ENCODE results near the gene PCNA. TPM values are rescaled to one million over a fixed set of nuclear protein-coding genes. Genes with fewer than 3 reads are reported as not detected.
"Not testable (repeated sequence)": the region's sequence is repeated elsewhere in the genome, so short reads cannot be mapped to it uniquely, and the experiment has no call there.

The PCNA gene
- total and polyA plus RNA-seq, 5 experiments from 2014 or later, result 39.4 to 57.1 (median 44.3) TPM

DNA sequence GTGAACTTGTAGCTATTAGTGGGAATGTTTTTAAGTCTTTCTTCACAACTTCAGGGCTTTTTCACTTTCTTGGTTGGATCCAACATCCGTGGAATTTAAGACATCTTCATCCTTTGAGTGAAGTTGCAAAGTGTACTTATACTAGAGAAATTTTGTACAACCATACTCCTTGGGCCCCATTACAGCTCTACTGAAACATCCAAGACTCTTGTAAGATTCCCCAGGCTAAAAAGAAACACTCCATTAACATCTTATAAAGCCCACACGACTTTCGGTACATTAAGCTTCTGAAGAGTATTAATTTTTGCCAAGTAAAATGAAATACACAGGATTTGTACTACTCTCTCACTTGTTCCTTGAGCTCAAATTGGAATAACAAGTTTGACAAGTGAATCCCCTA lies 5.4 kb downstream of the PCNA start:
- DNase-seq (no peak), ATAC-seq (no peak)
- Mint-ChIP-seq H3K9me3 (no peaks in the 10 kb centered on the region), H3K27ac (peak overlapping the region in 9 of 10 donors; percentile 33 to 97 (median 66)), H3K4me3 (peak overlapping the region in 6 of 10 donors; percentile 22 to 47 (median 32)), H3K36me3 (peaks cover 0 to 57% (median 18%) of the 10 kb centered on the region in 3 donors), H3K4me1 (peaks cover 4 to 41% (median 27%) of the 10 kb centered on the region in 4 donors), H3K27me3 (no peaks in the 10 kb centered on the region)
- POLR2A ChIA-PET, result no interaction called here

DNA sequence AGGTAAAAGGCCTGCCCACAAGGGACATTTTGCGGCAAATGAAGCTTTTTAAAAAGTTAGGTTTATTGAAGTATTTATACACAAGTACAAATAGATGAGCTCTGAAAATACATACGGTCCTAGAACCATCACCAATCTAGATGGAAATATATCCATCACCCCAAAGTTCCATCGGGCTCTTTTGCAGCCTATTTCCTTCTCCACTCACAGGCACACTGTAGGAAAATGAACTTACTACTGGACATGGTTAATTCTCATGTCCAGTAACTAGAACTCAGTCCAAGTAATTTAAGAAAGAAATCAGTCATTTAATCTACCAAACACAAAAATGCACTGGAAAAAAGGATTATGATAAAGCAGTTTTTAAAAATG lies 6.2 kb downstream of the PCNA start:
- Mint-ChIP-seq H3K27me3 (no peaks in the 10 kb centered on the region), H3K36me3 (peaks cover 2 to 65% (median 18%) of the 10 kb centered on the region in 3 donors), H3K4me1 (peaks cover 4 to 36% (median 24%) of the 10 kb centered on the region in 4 donors), H3K9me3 (no peaks in the 10 kb centered on the region), H3K27ac (peak overlapping the region; percentile 93 to 98 (median 97)), H3K4me3 (peak overlapping the region; percentile 88 to 97 (median 96))
- POLR2A ChIA-PET, result no interaction called here
- DNase-seq (no peak), ATAC-seq (no peak)

DNA sequence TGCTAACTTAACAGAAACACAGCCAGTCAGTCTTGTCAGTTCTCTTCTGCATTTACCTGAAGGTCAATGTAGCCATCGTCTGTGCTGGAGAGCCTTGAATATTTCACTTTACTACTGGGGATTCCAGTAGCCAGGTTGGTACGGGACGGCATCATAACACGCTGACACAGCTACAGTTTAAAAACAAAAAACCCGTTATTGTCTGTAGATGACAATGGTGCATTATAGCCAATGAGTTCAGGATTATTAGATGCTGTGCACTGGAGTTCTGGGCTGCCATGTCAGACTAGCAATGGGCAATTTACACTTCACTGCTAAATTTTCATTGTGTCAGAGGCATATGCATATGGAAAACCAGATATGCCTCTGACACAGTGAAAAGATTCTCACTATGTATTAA lies 10.5 kb downstream of the PCNA start:
- POLR2A ChIA-PET, result no interaction called here
- peaks cover 4 to 71% (median 9%) of the 10 kb centered on the region in 3 donors for H3K36me3 Mint-ChIP-seq
- DNase-seq, result no peak

DNA sequence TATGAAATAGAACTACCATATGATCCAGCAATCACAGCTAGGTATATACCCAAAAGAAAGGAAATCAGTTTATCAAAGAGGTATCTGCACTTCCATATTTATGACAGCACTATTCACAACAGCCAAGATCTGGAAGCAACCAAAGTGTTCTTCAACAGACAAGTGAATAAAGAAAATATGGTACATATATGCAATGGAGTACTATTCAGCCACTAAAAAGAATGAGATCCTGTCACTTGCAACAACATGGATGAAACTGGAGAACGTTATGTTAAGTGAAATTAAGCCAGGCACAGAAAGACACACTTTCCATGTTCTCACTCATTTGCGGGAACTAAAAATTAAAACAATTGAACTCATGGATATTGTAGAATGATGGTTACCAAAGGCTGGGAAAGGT lies 15.3 kb downstream of the PCNA start:
- DNase-seq (no peak), ATAC-seq (no peak)
- H3K9me3 Mint-ChIP-seq, result no peaks in the 10 kb centered on the region
- H3K4me1 Mint-ChIP-seq, result peaks cover 7 to 22% (median 12%) of the 10 kb centered on the region in 4 donors
- H3K36me3 Mint-ChIP-seq, result peaks cover 4 to 92% (median 13%) of the 10 kb centered on the region in 3 donors
- POLR2A ChIA-PET, result interaction anchor here (0.7 kb wide), 1 partner anchor 187 kb away, joined by 3 read pairs; no protein-coding TSS in a partner anchor
- no peaks in the 10 kb centered on the region for H3K27me3 Mint-ChIP-seq
- peak overlapping the region in 2 of 10 donors; percentile 2 to 52 for H3K27ac Mint-ChIP-seq
- H3K4me3 Mint-ChIP-seq, result no peak overlapping the region

More for the DNA sequence above, 10.5 kb downstream of the PCNA start:
- Mint-ChIP-seq H3K27me3 (no peaks in the 10 kb centered on the region), H3K4me1 (peaks cover 4 to 26% (median 16%) of the 10 kb centered on the region in 4 donors), H3K9me3 (no peaks in the 10 kb centered on the region), H3K27ac (peak overlapping the region in 3 of 10 donors; percentile 13 to 51 (median 36)), H3K4me3 (no peak overlapping the region)
- no peak for ATAC-seq

DNA sequence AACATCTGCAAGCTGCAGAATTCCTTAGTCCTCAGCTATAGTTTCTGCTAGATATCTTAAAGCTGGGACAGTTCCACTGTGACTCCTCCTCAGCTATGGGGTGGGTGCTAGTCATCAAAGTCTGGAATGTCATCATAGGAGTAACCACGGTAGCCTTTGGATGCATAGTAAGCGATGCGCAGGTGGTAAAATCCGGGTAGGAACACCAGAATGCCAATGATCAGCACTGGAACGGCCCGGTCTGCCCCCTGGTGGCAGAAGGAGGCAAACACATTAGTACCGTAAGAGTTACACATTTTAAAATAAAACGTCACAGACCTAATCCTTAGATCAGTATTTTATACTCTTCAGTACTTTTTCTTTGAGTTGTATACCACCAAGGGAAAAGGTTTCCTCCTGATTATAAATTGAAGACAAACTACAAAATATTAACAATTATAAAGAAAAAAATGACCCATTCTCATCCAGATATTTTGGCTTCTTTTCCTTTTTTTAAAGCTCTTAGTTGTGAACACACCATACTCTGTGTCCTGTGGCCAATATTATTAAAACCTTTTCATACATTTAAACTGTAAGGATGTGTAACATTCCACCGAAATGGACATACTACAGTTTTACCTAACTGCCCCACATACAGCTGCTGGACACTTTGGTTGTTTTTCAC lies 18.9 kb downstream of the PCNA start:
- Mint-ChIP-seq H3K27ac (peak overlapping the region in 9 of 10 donors; percentile 13 to 85 (median 52)), H3K4me1 (peaks cover 8 to 22% (median 13%) of the 10 kb centered on the region in 4 donors), H3K27me3 (no peaks in the 10 kb centered on the region), H3K9me3 (no peaks in the 10 kb centered on the region), H3K4me3 (no peak overlapping the region), H3K36me3 (peaks cover 0 to 88% (median 21%) of the 10 kb centered on the region in 3 donors)
- POLR2A ChIA-PET, result interaction anchor here (0.5 to 2.0 kb wide), 4 partner anchors 18 to 297 kb away, joined by 3 to 7 read pairs (median 5); partner anchors contain the start of gene PCNA
- peak; percentile 81 to 87 for ATAC-seq
- DNase-seq, result peak; percentile 50 to 83 (median 70)

DNA sequence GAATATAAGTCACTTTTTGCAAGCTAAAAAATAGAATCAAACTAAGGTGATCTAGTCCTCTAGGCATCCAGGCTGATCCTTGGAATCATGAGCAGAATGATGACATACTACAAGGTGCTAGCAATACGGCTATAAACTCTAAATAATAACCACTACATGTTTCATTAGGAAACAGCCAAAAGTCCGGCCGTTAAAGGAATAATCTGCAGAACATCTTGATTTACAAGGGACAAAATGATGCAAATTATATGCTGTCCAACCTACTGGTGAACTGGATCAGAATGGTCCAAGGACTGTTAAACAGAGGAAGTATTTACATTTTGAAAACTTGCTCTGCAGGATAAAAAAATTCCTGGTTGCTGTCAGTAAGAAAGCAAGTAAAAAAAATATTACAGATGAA lies 19.8 kb downstream of the PCNA start:
- Mint-ChIP-seq H3K36me3 (peaks cover 0 to 86% (median 21%) of the 10 kb centered on the region in 3 donors), H3K4me1 (peaks cover 8 to 22% (median 13%) of the 10 kb centered on the region in 4 donors)
- H3K27ac Mint-ChIP-seq, ATAC-seq, DNase-seq, H3K9me3 Mint-ChIP-seq, H3K4me3 Mint-ChIP-seq, H3K27me3 Mint-ChIP-seq, POLR2A ChIA-PET: not testable (repeated sequence)

DNA sequence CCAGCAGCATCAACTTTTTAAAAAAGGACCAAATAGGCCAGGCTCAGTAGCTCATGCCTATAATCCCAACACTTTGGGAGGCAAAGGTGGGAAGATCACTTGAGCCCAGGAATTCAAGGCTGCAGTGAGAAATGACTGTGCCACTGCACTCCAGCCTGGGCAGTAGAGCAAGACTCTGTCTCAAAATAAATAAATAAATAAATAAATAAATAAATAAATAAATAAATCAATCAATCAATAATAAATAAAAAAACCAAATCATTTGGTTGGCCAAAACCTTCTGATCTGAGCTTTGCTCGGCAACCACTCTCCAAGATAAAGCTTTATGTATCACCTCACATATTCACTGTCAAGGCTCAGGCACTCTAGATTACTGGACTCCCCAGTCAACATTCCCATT lies 20.7 kb downstream of the PCNA start:
- Mint-ChIP-seq H3K36me3 (peaks cover 0 to 78% (median 17%) of the 10 kb centered on the region in 3 donors), H3K27ac (peak overlapping the region in 3 of 10 donors; percentile 66 to 83 (median 76)), H3K4me1 (peaks cover 8 to 18% (median 10%) of the 10 kb centered on the region in 4 donors)
- not testable (repeated sequence) for H3K9me3 Mint-ChIP-seq, ATAC-seq, H3K4me3 Mint-ChIP-seq, DNase-seq, H3K27me3 Mint-ChIP-seq
- POLR2A ChIA-PET, result interaction anchor here (1.5 kb wide), 1 partner anchor 11 kb away, joined by 11 read pairs; no protein-coding TSS in a partner anchor

DNA sequence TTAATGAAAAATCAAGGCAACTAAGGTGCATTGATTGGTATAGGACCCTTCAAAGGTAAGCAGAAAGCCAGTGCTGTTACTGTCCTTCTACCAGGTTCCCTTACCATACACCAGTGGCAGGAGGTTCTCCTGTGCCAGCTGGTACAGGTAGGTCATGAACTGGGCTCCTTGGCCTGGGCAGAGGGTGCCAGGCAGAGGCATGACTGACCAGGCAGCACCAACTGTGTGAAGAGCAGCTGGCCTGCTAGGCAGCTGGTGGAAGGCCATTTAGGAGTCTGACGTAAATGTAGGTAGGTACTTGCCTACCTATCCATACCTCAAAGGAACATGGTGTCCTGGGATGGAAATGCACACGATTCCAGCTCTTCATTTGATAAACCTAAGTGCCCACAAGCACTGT lies 23.3 kb downstream of the PCNA start:
- ATAC-seq (no peak), DNase-seq (no peak)
- Mint-ChIP-seq H3K4me3 (no peak overlapping the region), H3K4me1 (peaks cover 5 to 11% (median 9%) of the 10 kb centered on the region in 4 donors), H3K27me3 (no peaks in the 10 kb centered on the region), H3K36me3 (peaks cover 0 to 65% (median 16%) of the 10 kb centered on the region in 3 donors), H3K9me3 (no peaks in the 10 kb centered on the region), H3K27ac (peak overlapping the region in 7 of 10 donors; percentile 5 to 75 (median 57))
- POLR2A ChIA-PET, result interaction anchor here (1.2 kb wide), 1 partner anchor 9 kb away, joined by 4 read pairs; no protein-coding TSS in a partner anchor

DNA sequence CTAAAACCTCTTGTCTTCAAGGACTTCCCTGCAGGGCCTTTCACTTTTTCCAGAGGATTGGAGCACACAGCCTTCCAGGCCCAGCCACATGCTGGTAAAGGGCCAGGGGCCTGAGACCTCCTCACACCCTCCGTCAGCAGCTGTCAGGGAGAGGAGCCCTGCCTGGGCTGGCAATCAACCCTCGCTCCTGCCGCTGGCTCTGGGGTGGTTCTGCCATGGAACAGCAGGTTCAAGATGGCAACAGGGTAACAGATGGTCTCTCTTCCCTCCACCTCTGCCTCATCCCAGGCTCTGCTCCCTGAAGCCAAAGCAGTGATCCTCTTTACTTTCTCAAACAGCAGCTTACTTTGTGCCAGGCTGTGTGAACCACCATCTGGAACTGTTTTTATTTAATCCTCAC lies 23.8 kb downstream of the PCNA start:
- POLR2A ChIA-PET, result interaction anchor here (1.2 kb wide), 1 partner anchor 8 kb away, joined by 4 read pairs; no protein-coding TSS in a partner anchor
- H3K36me3 Mint-ChIP-seq, result peaks cover 0 to 60% (median 14%) of the 10 kb centered on the region in 3 donors

DNA sequence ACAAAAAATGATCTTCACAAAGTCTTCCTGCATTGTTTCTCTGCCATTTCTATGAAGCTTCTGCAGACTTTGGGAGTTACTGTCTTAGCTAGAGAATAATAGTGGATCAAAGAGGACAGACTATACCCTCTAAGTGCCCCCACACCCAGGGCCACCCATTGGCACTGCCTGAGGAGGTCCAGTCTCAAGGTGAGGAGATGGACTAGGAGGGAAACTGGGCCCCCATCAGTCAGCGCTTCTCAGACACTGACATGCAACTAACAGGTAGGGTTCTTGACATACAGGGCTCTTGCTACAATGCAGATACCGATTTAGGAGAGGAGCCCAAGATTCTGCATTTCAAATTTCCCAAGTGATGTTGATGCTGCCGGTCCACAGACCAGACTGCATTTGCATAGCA lies 24.3 kb downstream of the PCNA start:
- H3K4me3 Mint-ChIP-seq, result no peak overlapping the region
- no peak for DNase-seq

More for the DNA sequence above, 23.8 kb downstream of the PCNA start:
- DNase-seq (no peak), ATAC-seq (no peak)
- Mint-ChIP-seq H3K27me3 (no peaks in the 10 kb centered on the region), H3K4me1 (peaks cover 5 to 10% (median 7%) of the 10 kb centered on the region in 4 donors), H3K9me3 (no peaks in the 10 kb centered on the region), H3K4me3 (no peak overlapping the region), H3K27ac (peak overlapping the region in 7 of 10 donors; percentile 5 to 75 (median 63))

DNA sequence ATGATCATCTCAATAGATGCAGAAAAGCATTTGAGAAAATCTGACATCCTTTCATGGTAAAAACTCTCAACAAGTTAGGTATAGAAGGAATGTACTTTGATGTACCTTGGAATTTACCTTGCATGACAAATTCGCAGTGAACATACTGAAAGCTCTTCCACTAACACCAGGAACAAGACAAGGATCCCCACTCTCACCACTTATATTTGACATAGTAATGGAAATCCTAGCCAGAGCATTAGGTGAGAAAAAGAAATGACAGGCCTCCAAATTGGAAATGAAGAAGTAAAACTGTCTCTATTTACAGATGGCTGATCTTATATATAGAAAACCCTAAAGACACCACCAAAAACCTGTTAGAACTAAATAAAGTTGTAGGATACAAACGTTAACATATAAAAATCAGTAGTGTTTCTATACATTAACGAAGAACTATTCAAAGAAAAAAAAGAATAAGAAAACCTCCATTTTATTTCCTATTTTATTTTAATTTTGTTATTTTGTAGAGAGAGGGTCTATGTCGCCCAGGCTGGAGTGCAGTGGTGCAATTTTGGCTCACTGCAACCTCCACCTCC lies 26.9 kb downstream of the PCNA start:
- POLR2A ChIA-PET, result interaction anchor here (0.5 to 0.7 kb wide), 2 partner anchors 27 to 54 kb away, joined by 3 to 4 read pairs; partner anchors contain the start of gene PCNA
- no peak for DNase-seq
- Mint-ChIP-seq H3K27ac (peak overlapping the region in 2 of 10 donors; percentile 14 to 41), H3K36me3 (peaks cover 0 to 33% (median 5%) of the 10 kb centered on the region in 3 donors), H3K9me3 (no peaks in the 10 kb centered on the region), H3K4me1 (peaks cover 11 to 23% (median 16%) of the 10 kb centered on the region in 4 donors), H3K4me3 (no peak overlapping the region), H3K27me3 (no peaks in the 10 kb centered on the region)
- ATAC-seq, result no peak

More for the DNA sequence above, 24.3 kb downstream of the PCNA start:
- POLR2A ChIA-PET, result interaction anchor here (1.2 kb wide), 1 partner anchor 8 kb away, joined by 4 read pairs; no protein-coding TSS in a partner anchor
- Mint-ChIP-seq H3K36me3 (peaks cover 0 to 55% (median 14%) of the 10 kb centered on the region in 3 donors), H3K27me3 (no peaks in the 10 kb centered on the region), H3K4me1 (peaks cover 4 to 10% (median 6%) of the 10 kb centered on the region in 4 donors), H3K27ac (peak overlapping the region in 8 of 10 donors; percentile 4 to 71 (median 61)), H3K9me3 (no peaks in the 10 kb centered on the region)
- ATAC-seq, result no peak

DNA sequence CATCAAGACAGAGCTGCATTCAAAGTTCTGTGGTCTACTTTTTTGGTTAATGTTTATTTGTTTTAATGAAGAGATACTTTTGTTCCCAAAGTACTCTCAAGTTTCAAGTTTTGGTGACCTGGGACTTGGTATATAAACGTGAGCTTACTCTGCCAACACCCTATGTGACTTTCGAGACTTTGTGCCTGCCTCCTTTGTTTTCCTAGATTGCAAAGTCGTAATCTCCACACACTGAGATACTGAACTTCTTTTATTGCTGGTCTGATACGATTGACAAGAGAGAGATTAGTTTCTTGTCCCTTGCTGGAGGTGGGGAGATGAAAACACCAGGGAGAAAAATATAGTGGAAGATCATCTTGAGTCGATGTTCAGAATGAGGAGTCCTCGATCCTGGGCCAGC lies 27.9 kb downstream of the PCNA start:
- H3K27me3 Mint-ChIP-seq, result no peaks in the 10 kb centered on the region
- POLR2A ChIA-PET, result no interaction called here
- peaks cover 11 to 23% (median 17%) of the 10 kb centered on the region in 4 donors for H3K4me1 Mint-ChIP-seq
- DNase-seq (no peak), ATAC-seq (no peak)
- peaks cover 0 to 26% (median 5%) of the 10 kb centered on the region in 3 donors for H3K36me3 Mint-ChIP-seq
- no peaks in the 10 kb centered on the region for H3K9me3 Mint-ChIP-seq
- peak overlapping the region in 5 of 10 donors; percentile 2 to 48 (median 16) for H3K27ac Mint-ChIP-seq
- no peak overlapping the region for H3K4me3 Mint-ChIP-seq
